ENCODE results near the gene TSC2. TPM values are rescaled to one million over a fixed set of nuclear protein-coding genes. Genes with fewer than 3 reads are reported as not detected.

The TSC2 gene
- total and polyA plus RNA-seq, 2 experiments from 2014 or later: 41.8 to 78.7 TPM

DNA sequence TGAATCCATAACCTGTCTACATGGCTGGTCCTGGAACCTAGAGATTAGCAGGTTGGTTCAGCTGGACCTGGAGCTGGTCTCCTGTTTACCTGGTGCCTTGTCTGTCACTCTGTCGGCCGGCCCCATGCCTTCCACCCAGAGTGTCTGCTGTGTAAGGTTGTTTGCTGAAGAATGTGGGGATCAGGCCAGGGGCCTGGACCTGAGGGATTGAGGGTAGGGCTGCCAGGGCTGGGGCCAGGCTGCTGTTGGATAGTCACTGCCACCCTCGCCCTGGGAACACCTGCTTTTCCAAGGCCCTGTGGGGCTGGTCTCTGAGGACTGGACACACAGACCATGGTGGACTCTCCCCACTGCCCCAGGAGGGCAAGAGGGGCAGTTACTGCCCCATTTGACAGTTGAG, 19.6 kb upstream of the TSC2 start:
- Histone ChIP-seq H4K20me1 (ENCODE audit: insufficient read depth, poor library complexity, severe bottlenecking) (peaks cover 8% of the 10 kb centered on the region), H3K9me2 (replicated peaks; ENCODE audit: insufficient read depth) (no peaks in the 10 kb centered on the region), H3K9me3 (ENCODE audit: low read depth) (no peaks in the 10 kb centered on the region), H3K79me2 (peaks cover 26% of the 10 kb centered on the region), H3K4me3 (no peak overlapping the region), H3K4me1 (ENCODE audit: insufficient read depth) (peaks cover 34% of the 10 kb centered on the region), H3K36me3 (replicated peaks; ENCODE audit: insufficient read depth, low read depth) (no peaks in the 10 kb centered on the region), H3K4me2 (peak overlapping the region; percentile 97), H2AFZ (no peak overlapping the region), H3K27me3 (no peaks in the 10 kb centered on the region), H3K27ac (peak overlapping the region; percentile 3)
- TF ChIP-seq, protein P1, sequence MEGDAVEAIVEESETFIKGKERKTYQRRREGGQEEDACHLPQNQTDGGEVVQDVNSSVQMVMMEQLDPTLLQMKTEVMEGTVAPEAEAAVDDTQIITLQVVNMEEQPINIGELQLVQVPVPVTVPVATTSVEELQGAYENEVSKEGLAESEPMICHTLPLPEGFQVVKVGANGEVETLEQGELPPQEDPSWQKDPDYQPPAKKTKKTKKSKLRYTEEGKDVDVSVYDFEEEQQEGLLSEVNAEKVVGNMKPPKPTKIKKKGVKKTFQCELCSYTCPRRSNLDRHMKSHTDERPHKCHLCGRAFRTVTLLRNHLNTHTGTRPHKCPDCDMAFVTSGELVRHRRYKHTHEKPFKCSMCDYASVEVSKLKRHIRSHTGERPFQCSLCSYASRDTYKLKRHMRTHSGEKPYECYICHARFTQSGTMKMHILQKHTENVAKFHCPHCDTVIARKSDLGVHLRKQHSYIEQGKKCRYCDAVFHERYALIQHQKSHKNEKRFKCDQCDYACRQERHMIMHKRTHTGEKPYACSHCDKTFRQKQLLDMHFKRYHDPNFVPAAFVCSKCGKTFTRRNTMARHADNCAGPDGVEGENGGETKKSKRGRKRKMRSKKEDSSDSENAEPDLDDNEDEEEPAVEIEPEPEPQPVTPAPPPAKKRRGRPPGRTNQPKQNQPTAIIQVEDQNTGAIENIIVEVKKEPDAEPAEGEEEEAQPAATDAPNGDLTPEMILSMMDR (IDR thresholded peaks at IDR 0.05; ENCODE audit: poor library complexity): no peak
- no peak for TF ChIP-seq EZH2 (IDR thresholded peaks at IDR 0.05; ENCODE audit: borderline replicate concordance)
- TF ChIP-seq EZH2phosphoT487 (IDR thresholded peaks at IDR 0.05; ENCODE audit: low read depth, severe bottlenecking, unreplicated experiment): no peak
- DNase-seq (ENCODE audit: low spot score): no peak
- WGBS (ENCODE audit: low lambda C conversion rate, missing lambda C conversion rate): 69% methylated on average over 3 of the region's 3 CpGs

DNA sequence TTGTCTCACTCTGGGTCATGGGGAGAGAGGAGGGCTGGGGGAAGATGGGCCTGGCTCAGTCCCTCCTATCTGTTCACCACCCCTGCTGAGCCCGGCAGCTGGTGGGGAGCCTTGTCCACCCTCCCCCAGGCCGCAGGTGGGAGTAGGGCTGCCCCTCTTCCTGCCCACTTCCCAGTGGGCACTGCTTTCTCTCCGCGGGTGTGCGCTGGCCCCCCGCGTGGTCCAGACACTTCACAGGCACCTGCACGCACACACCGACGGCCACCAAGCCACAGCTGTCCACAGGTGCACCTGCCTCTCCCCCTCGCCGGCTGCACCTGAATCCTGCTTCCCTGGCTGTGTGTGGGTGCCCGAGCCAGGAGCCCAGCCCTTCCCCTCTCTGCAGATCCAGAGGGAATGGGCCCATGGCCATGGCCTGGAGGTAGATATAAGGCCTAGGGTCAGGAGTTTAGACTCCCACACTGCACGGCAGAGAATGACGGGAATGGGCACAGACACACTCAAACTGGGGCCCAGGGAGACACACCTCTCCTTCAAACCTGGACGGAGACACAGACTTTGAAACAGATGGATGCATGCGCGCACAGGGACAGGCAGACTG, 19.1 kb upstream of the TSC2 start:
- Histone ChIP-seq H3K9me3 (ENCODE audit: low read depth) (no peaks in the 10 kb centered on the region), H3K27ac (no peak overlapping the region), H3K4me2 (peak overlapping the region; percentile 97), H2AFZ (no peak overlapping the region), H4K20me1 (ENCODE audit: insufficient read depth, poor library complexity, severe bottlenecking) (peaks cover 8% of the 10 kb centered on the region), H3K79me2 (peaks cover 26% of the 10 kb centered on the region), H3K9me2 (replicated peaks; ENCODE audit: insufficient read depth) (no peaks in the 10 kb centered on the region), H3K27me3 (no peaks in the 10 kb centered on the region), H3K4me1 (ENCODE audit: insufficient read depth) (peaks cover 35% of the 10 kb centered on the region), H3K36me3 (replicated peaks; ENCODE audit: insufficient read depth, low read depth) (no peaks in the 10 kb centered on the region), H3K4me3 (no peak overlapping the region)
- DNase-seq (ENCODE audit: low spot score): no peak
- 90% methylated on average over 11 of the region's 18 CpGs for WGBS (ENCODE audit: low lambda C conversion rate, missing lambda C conversion rate)
- TF ChIP-seq EZH2 (IDR thresholded peaks at IDR 0.05; ENCODE audit: borderline replicate concordance) (no peak), EZH2phosphoT487 (IDR thresholded peaks at IDR 0.05; ENCODE audit: low read depth, severe bottlenecking, unreplicated experiment) (no peak)
- TF ChIP-seq, protein P1 (IDR thresholded peaks at IDR 0.05; ENCODE audit: poor library complexity): no peak

DNA sequence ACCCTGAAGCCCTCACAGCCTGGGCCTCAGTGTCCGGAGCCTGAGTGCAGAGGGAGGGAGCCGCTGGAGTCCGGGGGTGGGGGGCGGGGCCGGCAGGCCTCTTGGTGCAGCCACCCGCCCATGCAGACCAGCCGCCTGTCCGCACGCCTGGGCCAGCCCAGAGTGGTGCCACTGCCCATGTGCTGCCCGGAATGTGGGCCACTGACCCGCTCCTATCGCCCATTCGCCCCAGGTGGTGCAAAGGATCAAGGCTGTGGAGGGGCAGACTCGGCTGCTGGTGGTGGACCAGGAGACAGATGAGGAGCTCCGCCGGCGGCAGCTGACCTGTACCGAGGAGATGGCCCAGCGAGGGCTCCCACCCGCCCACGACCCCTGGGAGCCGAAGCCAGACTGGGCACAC, 18.4 kb upstream of the TSC2 start:
- Histone ChIP-seq H3K9me3 (ENCODE audit: low read depth) (no peaks in the 10 kb centered on the region), H4K20me1 (ENCODE audit: insufficient read depth, poor library complexity, severe bottlenecking) (peaks cover 8% of the 10 kb centered on the region), H3K4me3 (no peak overlapping the region), H3K4me2 (no peak overlapping the region), H2AFZ (no peak overlapping the region), H3K79me2 (peaks cover 26% of the 10 kb centered on the region), H3K27me3 (no peaks in the 10 kb centered on the region), H3K9me2 (replicated peaks; ENCODE audit: insufficient read depth) (no peaks in the 10 kb centered on the region), H3K4me1 (ENCODE audit: insufficient read depth) (peaks cover 35% of the 10 kb centered on the region), H3K27ac (no peak overlapping the region), H3K36me3 (replicated peaks; ENCODE audit: insufficient read depth, low read depth) (no peaks in the 10 kb centered on the region)
- DNase-seq (ENCODE audit: low spot score): no peak
- WGBS (ENCODE audit: low lambda C conversion rate, missing lambda C conversion rate): 81% methylated on average over 11 of the region's 22 CpGs
- no peak for TF ChIP-seq EZH2 (IDR thresholded peaks at IDR 0.05; ENCODE audit: borderline replicate concordance)
- no peak for TF ChIP-seq EZH2phosphoT487 (IDR thresholded peaks at IDR 0.05; ENCODE audit: low read depth, severe bottlenecking, unreplicated experiment)
- TF ChIP-seq, protein P1 (IDR thresholded peaks at IDR 0.05; ENCODE audit: poor library complexity): no peak

Measured in hepatocyte (in vitro differentiated cells).